ENCODE measurements around the gene DUSP8. TPM values are rescaled to one million over a fixed set of nuclear protein-coding genes. Genes with fewer than 3 reads are reported as not detected.

Gene DUSP8
- total RNA-seq, 1 experiment from 2014 or later = 0.83 TPM

DNA sequence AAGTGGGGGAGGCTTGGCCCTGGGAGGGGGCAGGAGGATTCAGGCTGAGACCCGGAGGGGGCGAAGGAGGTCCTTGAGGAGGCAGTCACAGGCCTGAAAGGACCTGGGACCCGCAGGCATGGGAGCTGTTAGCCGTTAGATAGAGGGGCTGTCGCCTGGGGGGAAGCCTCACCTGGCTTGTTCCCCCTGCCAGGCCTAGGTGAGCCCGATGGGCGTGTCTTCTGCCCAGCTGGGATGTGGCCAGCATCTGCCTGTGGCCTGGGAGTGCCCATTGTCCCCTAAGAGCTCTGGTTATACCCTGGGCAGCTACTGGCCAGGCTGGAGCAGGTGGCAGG is 1.8 kb upstream of the DUSP8 start:
- no peak for DNase-seq
- H3K36me3 ChIP-seq = no peaks in the 10 kb centered on the region

GRCh38 chr11:1573077-1573902 is 1.2 kb upstream of the DUSP8 start:
- no peaks in the 10 kb centered on the region for H3K9me3 ChIP-seq (replicated peaks)
- H3K4me3 ChIP-seq = peak overlapping the region; percentile 69; the same call in 1 of the 2 replicates
- H3K27ac ChIP-seq = no peak overlapping the region
- no peak for DNase-seq
- H3K27me3 ChIP-seq = peaks cover 17% of the 10 kb centered on the region
- no peaks in the 10 kb centered on the region; the same call in 1 of the 2 replicates for H3K4me1 ChIP-seq
- no peaks in the 10 kb centered on the region for H3K36me3 ChIP-seq

More for the DNA sequence above, 1.8 kb upstream of the DUSP8 start:
- Histone ChIP-seq H3K27ac (no peak overlapping the region), H3K9me3 (replicated peaks) (no peaks in the 10 kb centered on the region), H3K4me1 (no peaks in the 10 kb centered on the region; the same call in 1 of the 2 replicates), H3K4me3 (no peak overlapping the region), H3K27me3 (peaks cover 17% of the 10 kb centered on the region)

GRCh38 chr11:1571760-1572196 is 293 bp downstream of the DUSP8 start:
- H3K9me3 ChIP-seq (replicated peaks) = no peaks in the 10 kb centered on the region
- no peaks in the 10 kb centered on the region; the same call in 1 of the 2 replicates for H3K4me1 ChIP-seq
- H3K36me3 ChIP-seq = no peaks in the 10 kb centered on the region
- no peak overlapping the region for H3K27ac ChIP-seq
- no peak for DNase-seq
- H3K4me3 ChIP-seq = peak overlapping the region; percentile 60
- H3K27me3 ChIP-seq = peaks cover 17% of the 10 kb centered on the region

DNA sequence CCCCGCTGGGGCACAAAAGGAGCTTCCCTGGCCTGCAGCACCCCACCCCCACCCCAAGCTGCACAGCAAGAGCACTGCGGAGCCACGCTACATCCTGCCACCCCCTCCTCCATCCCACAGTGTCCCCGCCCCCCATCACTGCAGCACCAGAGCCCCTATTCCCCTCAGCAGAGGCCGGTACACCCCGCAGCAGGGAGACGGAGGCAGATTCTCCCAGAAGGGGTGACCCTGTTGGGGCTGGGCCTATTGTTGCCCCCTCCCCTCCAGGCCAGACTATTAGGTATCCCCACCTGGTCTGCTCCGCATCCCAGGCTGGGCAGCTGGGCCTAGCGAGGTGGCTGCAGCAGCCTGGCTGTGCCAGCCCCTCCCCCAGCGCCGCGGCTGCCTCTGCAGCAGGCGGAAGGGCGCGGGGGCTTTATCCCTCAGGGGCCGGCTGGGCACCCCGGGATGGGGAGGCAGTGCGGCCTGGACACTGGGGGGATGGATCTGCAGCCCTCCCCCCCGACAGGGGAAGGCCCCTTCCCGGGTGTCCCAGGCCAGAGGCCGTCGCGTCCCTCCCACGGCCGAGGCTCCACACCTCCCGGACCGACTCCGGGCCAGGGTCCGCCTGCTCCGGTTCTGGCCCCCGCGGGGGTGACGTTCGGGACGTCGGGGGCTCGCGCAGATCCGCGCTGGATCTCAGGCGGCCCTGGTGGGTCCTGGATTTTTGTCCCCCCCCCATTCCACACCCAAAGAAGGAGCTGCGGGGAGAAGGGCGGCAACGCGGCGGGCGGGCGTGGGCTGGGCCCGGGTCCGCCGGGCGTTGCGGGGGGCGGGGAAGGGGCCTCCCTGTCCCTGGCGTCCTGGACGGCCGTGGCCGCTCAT is 943 bp downstream of the DUSP8 start:
- Histone ChIP-seq H3K27ac (no peak overlapping the region), H3K4me3 (peak overlapping the region; percentile 60), H3K27me3 (peaks cover 17% of the 10 kb centered on the region), H3K36me3 (no peaks in the 10 kb centered on the region), H3K9me3 (replicated peaks) (no peaks in the 10 kb centered on the region), H3K4me1 (no peaks in the 10 kb centered on the region; the same call in 1 of the 2 replicates)
- no peak for DNase-seq

- no peak overlapping the region for H3K27ac ChIP-seq
- peaks cover 17% of the 10 kb centered on the region for H3K27me3 ChIP-seq
- no peaks in the 10 kb centered on the region for H3K9me3 ChIP-seq (replicated peaks)
- DNase-seq = no peak
- no peaks in the 10 kb centered on the region for H3K36me3 ChIP-seq
- no peaks in the 10 kb centered on the region; the same call in 1 of the 2 replicates for H3K4me1 ChIP-seq
- no peak overlapping the region for H3K4me3 ChIP-seq
Observed at GRCh38 chr11:1570531-1570895, 1.6 kb downstream of the DUSP8 start.

GRCh38 chr11:1570001-1570453 is 2.0 kb downstream of the DUSP8 start:
- no peaks in the 10 kb centered on the region for H3K9me3 ChIP-seq (replicated peaks)
- no peaks in the 10 kb centered on the region for H3K36me3 ChIP-seq
- no peak overlapping the region for H3K4me3 ChIP-seq
- peaks cover 17% of the 10 kb centered on the region for H3K27me3 ChIP-seq
- DNase-seq = no peak
- no peak overlapping the region for H3K27ac ChIP-seq
- peaks cover 3% of the 10 kb centered on the region; the same call in 1 of the 2 replicates for H3K4me1 ChIP-seq

DNA sequence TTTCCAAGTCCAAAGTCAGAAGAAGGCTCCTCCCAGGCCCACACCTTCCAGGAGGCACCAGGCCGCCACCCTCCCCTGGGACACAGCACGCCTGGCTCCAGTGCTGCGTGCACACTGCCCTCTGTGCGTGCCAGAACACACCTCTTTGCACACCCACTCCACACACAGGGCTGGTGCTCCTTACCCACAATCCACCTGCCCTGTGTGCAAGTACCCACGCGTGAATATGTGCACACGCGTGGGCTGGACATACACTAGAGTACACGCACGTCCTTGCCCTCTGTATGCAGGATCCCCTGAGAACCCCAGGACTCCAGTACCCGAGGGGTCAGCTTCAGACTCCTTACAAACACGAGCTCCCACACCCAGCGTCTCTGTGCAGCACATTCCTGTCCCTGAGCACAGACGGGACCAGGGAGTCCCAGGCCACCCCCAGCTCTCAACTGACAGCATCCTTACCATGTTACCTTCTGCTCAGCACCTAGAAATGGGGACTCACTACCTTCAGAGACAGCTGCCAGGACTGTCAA is 2.8 kb downstream of the DUSP8 start:
- H3K4me1 ChIP-seq = peaks cover 10% of the 10 kb centered on the region
- no peaks in the 10 kb centered on the region for H3K9me3 ChIP-seq (replicated peaks)
- H3K4me3 ChIP-seq = no peak overlapping the region
- no peak for DNase-seq
- no peaks in the 10 kb centered on the region for H3K36me3 ChIP-seq
- no peak overlapping the region for H3K27ac ChIP-seq
- peaks cover 13% of the 10 kb centered on the region; the same call in 1 of the 2 replicates for H3K27me3 ChIP-seq

- DNase-seq = no peak
- peaks cover 15% of the 10 kb centered on the region for H3K4me1 ChIP-seq
- no peaks in the 10 kb centered on the region for H3K36me3 ChIP-seq
- H3K27ac ChIP-seq = no peak overlapping the region
- no peak overlapping the region for H3K4me3 ChIP-seq
- H3K9me3 ChIP-seq (replicated peaks) = no peaks in the 10 kb centered on the region
- peaks cover 5% of the 10 kb centered on the region; the same call in 1 of the 2 replicates for H3K27me3 ChIP-seq
Observed at GRCh38 chr11:1568441-1568911, 3.6 kb downstream of the DUSP8 start.

DNA sequence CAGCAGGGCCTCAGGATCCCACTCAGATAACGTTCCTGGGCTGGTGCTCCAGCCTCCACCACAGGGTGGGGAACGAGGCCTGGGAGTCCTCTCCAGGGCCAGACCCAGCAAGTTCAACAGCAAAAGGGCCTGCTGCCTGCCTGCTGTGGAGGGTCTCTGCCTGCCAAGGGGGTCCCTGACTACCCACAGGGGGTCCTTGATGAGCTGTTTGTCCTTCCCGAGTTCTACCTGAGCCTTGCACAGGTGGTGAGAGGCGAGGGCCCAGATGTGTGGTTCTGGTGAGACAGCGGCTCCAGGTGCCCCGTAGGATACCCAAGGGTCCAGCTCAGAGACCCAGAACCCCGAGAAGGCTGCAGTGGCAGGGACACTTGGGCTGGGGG is 4.4 kb downstream of the DUSP8 start:
- Histone ChIP-seq H3K4me3 (no peak overlapping the region), H3K4me1 (peaks cover 15% of the 10 kb centered on the region)

DNA sequence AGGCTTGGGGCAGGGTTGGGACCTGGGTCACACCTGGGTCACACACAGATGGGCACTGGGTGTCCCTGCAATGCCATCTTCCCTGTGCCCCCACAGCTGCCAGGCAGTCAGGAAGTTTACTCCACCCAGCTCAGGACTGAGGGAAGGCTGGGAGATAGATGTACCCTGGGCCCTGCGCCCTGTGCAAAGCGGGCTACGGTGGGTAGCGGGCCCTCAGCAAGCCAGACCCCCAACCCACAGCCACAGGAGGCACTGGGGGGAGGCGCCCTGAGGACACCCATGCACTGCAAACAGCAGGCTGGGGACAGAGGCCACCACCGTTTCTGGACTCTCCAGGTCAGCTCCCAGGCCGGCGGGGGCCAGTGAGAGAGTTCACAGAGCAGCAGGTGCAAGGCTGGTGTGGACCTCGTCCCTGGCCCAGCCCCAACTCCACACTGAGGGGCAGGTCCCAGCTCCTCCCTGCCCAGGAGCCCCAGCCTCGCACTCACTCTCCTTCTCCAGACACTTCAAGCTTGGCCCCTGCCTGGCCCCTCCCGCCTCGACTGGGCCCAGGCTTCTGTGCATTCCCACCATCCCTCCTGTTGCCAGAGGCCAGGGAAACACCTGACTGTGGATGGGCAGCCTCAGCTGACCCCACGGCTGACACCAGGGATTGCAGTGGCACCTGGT is 4.9 kb downstream of the DUSP8 start:
- Histone ChIP-seq H3K27ac (no peak overlapping the region), H3K27me3 (no peaks in the 10 kb centered on the region), H3K4me1 (peaks cover 15% of the 10 kb centered on the region), H3K9me3 (replicated peaks) (no peaks in the 10 kb centered on the region), H3K36me3 (no peaks in the 10 kb centered on the region), H3K4me3 (no peak overlapping the region)
- DNase-seq = no peak

More for the DNA sequence above, 4.4 kb downstream of the DUSP8 start:
- DNase-seq = no peak
- Histone ChIP-seq H3K27me3 (no peaks in the 10 kb centered on the region), H3K27ac (no peak overlapping the region), H3K36me3 (no peaks in the 10 kb centered on the region), H3K9me3 (replicated peaks) (no peaks in the 10 kb centered on the region)

GRCh38 chr11:1566381-1567051 is 5.6 kb downstream of the DUSP8 start:
- Histone ChIP-seq H3K27ac (no peak overlapping the region), H3K9me3 (replicated peaks) (no peaks in the 10 kb centered on the region), H3K27me3 (no peaks in the 10 kb centered on the region), H3K4me1 (peaks cover 15% of the 10 kb centered on the region), H3K36me3 (no peaks in the 10 kb centered on the region), H3K4me3 (no peak overlapping the region)
- no peak for DNase-seq

DNA sequence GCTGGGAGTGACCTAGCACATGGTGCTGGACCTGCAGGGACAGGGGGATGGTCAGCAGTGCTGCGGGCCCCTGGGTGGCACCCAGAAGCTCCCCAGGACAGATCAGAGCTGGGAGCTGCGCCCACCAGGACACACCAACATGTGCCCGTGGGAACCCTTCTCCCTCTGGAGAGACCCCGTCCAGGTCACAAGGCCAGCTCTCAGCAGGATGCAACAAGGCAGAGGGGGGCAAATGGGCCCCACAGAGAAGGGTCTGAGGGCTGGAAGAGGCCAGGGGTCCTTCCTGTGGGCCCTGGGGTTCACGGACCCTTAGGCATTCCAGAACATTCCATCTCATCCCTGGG is 6.2 kb downstream of the DUSP8 start:
- Histone ChIP-seq H3K4me3 (no peak overlapping the region), H3K27ac (no peak overlapping the region), H3K36me3 (no peaks in the 10 kb centered on the region)

GRCh38 chr11:1565173-1565903 is 6.7 kb downstream of the DUSP8 start:
- Histone ChIP-seq H3K27ac (no peak overlapping the region), H3K9me3 (replicated peaks) (no peaks in the 10 kb centered on the region), H3K4me3 (no peak overlapping the region), H3K4me1 (peaks cover 15% of the 10 kb centered on the region), H3K27me3 (no peaks in the 10 kb centered on the region), H3K36me3 (no peaks in the 10 kb centered on the region)
- DNase-seq = peak in 1 of 2 experiments; percentile 38

More for the DNA sequence above, 6.2 kb downstream of the DUSP8 start:
- Histone ChIP-seq H3K9me3 (replicated peaks) (no peaks in the 10 kb centered on the region), H3K27me3 (no peaks in the 10 kb centered on the region), H3K4me1 (peaks cover 15% of the 10 kb centered on the region)
- no peak for DNase-seq
